HepG2 (cell line): ENCODE measurements around the gene AMDHD1. TPM values are rescaled to one million over a fixed set of nuclear protein-coding genes. Genes with fewer than 3 reads are reported as not detected.

Source experiments
- AGO2 ChIP-seq: fragments of 200-400 bp; formaldehyde crosslinking; optimal IDR thresholded peaks from 2 replicates; pipeline ENCODE3; 2017; ENCODE audit warnings: mild to moderate bottlenecking, low read depth, low read length, moderate library complexity
- FOXP1 ChIP-seq, 2 experiments: fragments of 450-650 bp in 1 of 2; IDR thresholded peaks; 2 replicates each; pipeline ENCODE4 v1.6.1; 2017 to 2018; ENCODE audit warnings: antibody characterized with exemption in 1 of 2
- GATAD1 ChIP-seq: IDR thresholded peaks from 2 replicates; pipeline ENCODE4 v1.6.1; 2016; ENCODE audit warnings: missing genetic modification reagents, missing compliant biosample characterization
- GZF1 ChIP-seq: sonication (generic); formaldehyde crosslinking; IDR thresholded peaks from 2 replicates; pipeline ENCODE4 v1.5.1; 2020; ENCODE audit warnings: mild to moderate bottlenecking, missing genetic modification reagents
- HMGXB3 ChIP-seq: sonication (generic); formaldehyde crosslinking; IDR thresholded peaks from 2 replicates; pipeline ENCODE4 v1.4.0; 2020; ENCODE audit warnings: missing genetic modification reagents, borderline replicate concordance
- NCOR1 ChIP-seq: fragments of 200-600 bp; sonication (generic); IDR thresholded peaks from 2 replicates; pipeline ENCODE4 v1.7.0; 2017; ENCODE audit warnings: antibody characterized with exemption, low read length, borderline replicate concordance
- PTBP1 ChIP-seq: fragments of 200-400 bp; formaldehyde crosslinking; IDR thresholded peaks from 2 replicates; pipeline ENCODE4 v1.6.1; 2018; ENCODE audit warnings: low read length, low read depth; ENCODE audit not compliant: poor library complexity, severe bottlenecking
- RELA ChIP-seq: sonication (generic); formaldehyde crosslinking; IDR thresholded peaks from 2 replicates; pipeline ENCODE4 v1.4.0; 2020; ENCODE audit warnings: missing genetic modification reagents
- SNAPC2 ChIP-seq: sonication (generic); formaldehyde crosslinking; IDR thresholded peaks from 2 replicates; pipeline ENCODE4 v1.8.1; 2022; ENCODE audit warnings: mild to moderate bottlenecking, missing genetic modification reagents
- STAG1 ChIP-seq: sonication (generic); formaldehyde crosslinking; IDR thresholded peaks from 2 replicates; pipeline ENCODE4 v1.4.0; 2020; ENCODE audit warnings: missing genetic modification reagents
- SYNCRIP ChIP-seq: fragments of 200-400 bp; formaldehyde crosslinking; IDR thresholded peaks from 2 replicates; pipeline ENCODE4 v1.6.1; 2018; ENCODE audit warnings: mild to moderate bottlenecking, low read depth, low read length; ENCODE audit not compliant: insufficient read depth
- ZFY ChIP-seq: sonication (generic); formaldehyde crosslinking; IDR thresholded peaks from 2 replicates; pipeline ENCODE4 v1.4.0; 2020; ENCODE audit warnings: missing genetic modification reagents
- ZNF260 ChIP-seq: sonication (generic); formaldehyde crosslinking; IDR thresholded peaks from 2 replicates; pipeline ENCODE4 v1.4.0; 2020; ENCODE audit warnings: missing genetic modification reagents, low read depth, mild to moderate bottlenecking, borderline replicate concordance
- ZNF605 ChIP-seq: sonication (generic); formaldehyde crosslinking; IDR thresholded peaks from 2 replicates; pipeline ENCODE4 v1.8.0; 2022; ENCODE audit warnings: mild to moderate bottlenecking, missing genetic modification reagents
- ZNF644 ChIP-seq: IDR thresholded peaks from 2 replicates; pipeline ENCODE4 v1.6.1; 2016; ENCODE audit warnings: low read depth
- ZNF776 ChIP-seq: sonication (generic); formaldehyde crosslinking; IDR thresholded peaks from 2 replicates; pipeline ENCODE4 v1.4.0; 2020; ENCODE audit warnings: mild to moderate bottlenecking, missing genetic modification reagents
- ZXDC ChIP-seq: sonication (generic); formaldehyde crosslinking; IDR thresholded peaks from 2 replicates; pipeline ENCODE4 v1.5.0; 2020; ENCODE audit warnings: mild to moderate bottlenecking, missing genetic modification reagents
- polyA plus RNA-seq, 8 experiments: library from polyadenylated mRNA; depleted of rRNA in 3 of 8; stranded (reverse) in 7 of 8; unstranded in 1 of 8; fragments of >200 nt; fragmentation: Illumina TruSeq in 4 of 8; extraction: Trizol in 4 of 8; gene quantifications; 2 replicates each; pipeline versions ENCODE4 v1.2.1 to v1.2.3, GENCODE V29; 2011 to 2016; ENCODE audit warnings: low read depth in 4 of 8, missing spikeins in 1 of 8, mixed read lengths in 1 of 8; ENCODE audit not compliant: insufficient read depth in 1 of 8
- total RNA-seq, 5 experiments: library from RNA; depleted of rRNA; stranded (reverse); fragments of >200 nt; fragmentation: Illumina TruSeq; extraction: Trizol; gene quantifications; 2 replicates each; pipeline ENCODE4 v1.2.3, GENCODE V29; 2016; ENCODE audit warnings: low read depth in 1 of 5
- TF ChIP-seq, protein P1 (sequence below): sonication (generic); formaldehyde crosslinking; conservative IDR thresholded peaks from 2 replicates; pipeline ENCODE4 v1.4.0; 2020; ENCODE audit warnings: missing genetic modification reagents
- TF ChIP-seq, protein P2 (sequence below): IDR thresholded peaks from 2 replicates; pipeline ENCODE4 v1.6.1; 2016; ENCODE audit warnings: low read depth

AMDHD1 gene
- total and polyA plus RNA-seq, 2 of the 13 experiments (the other 11 are each of a cell fraction or from before 2014, with no cell fraction given), result 6.5 to 29.6 TPM

GRCh38 chr12:95996034-95996658, 53.0 kb downstream of the AMDHD1 start, which contains the start of gene HAL (continued):
- TF ChIP-seq ZXDC (no peak), ZNF260 (no peak), ZNF605 (CRISPR knock-in tag) (peak; percentile 56; the same call in 1 of the 2 replicates), ZNF644 (peak; percentile 85), STAG1 (CRISPR knock-in tag) (peak; percentile 37), FOXP1 (IDR thresholded peaks at IDR 0.05) (peak; percentile 99), FOXP1 (CRISPR knock-in tag; IDR thresholded peaks at IDR 0.05) (peak; percentile 100), PTBP1 (no peak), GZF1 (CRISPR knock-in tag) (no peak), HMGXB3 (CRISPR knock-in tag) (peak; percentile 90), NCOR1 (peak; percentile 93), RELA (CRISPR knock-in tag) (no peak), SNAPC2 (CRISPR knock-in tag) (peak; percentile 96; the same call in 1 of the 2 replicates), ZFY (no peak), AGO2 (no peak), SYNCRIP (no peak), ZNF776 (CRISPR knock-in tag) (0 out of 2 replicates have a peak, but pooled peaks have one; percentile 28), GATAD1 (peak; percentile 76)
- TF ChIP-seq, protein P1, sequence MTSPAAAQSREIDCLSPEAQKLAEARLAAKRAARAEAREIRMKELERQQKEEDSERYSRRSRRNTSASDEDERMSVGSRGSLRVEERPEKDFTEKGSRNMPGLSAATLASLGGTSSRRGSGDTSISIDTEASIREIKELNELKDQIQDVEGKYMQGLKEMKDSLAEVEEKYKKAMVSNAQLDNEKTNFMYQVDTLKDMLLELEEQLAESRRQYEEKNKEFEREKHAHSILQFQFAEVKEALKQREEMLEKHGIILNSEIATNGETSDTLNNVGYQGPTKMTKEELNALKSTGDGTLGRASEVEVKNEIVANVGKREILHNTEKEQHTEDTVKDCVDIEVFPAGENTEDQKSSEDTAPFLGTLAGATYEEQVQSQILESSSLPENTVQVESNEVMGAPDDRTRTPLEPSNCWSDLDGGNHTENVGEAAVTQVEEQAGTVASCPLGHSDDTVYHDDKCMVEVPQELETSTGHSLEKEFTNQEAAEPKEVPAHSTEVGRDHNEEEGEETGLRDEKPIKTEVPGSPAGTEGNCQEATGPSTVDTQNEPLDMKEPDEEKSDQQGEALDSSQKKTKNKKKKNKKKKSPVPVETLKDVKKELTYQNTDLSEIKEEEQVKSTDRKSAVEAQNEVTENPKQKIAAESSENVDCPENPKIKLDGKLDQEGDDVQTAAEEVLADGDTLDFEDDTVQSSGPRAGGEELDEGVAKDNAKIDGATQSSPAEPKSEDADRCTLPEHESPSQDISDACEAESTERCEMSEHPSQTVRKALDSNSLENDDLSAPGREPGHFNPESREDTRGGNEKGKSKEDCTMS, result no peak
- TF ChIP-seq, protein P2, sequence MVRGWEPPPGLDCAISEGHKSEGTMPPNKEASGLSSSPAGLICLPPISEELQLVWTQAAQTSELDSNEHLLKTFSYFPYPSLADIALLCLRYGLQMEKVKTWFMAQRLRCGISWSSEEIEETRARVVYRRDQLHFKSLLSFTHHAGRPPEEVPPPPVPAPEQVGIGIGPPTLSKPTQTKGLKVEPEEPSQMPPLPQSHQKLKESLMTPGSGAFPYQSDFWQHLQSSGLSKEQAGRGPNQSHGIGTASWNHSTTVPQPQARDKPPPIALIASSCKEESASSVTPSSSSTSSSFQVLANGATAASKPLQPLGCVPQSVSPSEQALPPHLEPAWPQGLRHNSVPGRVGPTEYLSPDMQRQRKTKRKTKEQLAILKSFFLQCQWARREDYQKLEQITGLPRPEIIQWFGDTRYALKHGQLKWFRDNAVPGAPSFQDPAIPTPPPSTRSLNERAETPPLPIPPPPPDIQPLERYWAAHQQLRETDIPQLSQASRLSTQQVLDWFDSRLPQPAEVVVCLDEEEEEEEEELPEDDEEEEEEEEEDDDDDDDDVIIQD, result peak; percentile 77; the same call in 1 of the 2 replicates
